Esophagus squamous epithelium (tissue), 4 donors: ENCODE measurements around the gene OSBPL8.

Source experiments
- CTCF ChIP-seq, 6 experiments: fragments of 450-650 bp in 4 of 6; fragments of 200-600 bp in 2 of 6; sonication (generic) in 2 of 6; IDR thresholded peaks; one replicate each; pipeline ENCODE4 v1.5.1; 2016 to 2019; ENCODE audit warnings: antibody characterized with exemption in 6 of 6, mild to moderate bottlenecking in 4 of 6, moderate library complexity in 4 of 6
- POLR2A ChIP-seq, 4 donors: fragments of 450-650 bp; IDR thresholded peaks; one replicate each; pipeline ENCODE4 v1.6.1; 2017; ENCODE audit warnings: antibody characterized with exemption in 4 of 4, mild to moderate bottlenecking in 4 of 4, moderate library complexity in 3 of 4

- TF ChIP-seq CTCF (IDR thresholded peaks at IDR 0.05) (no peak), POLR2A (IDR thresholded peaks at IDR 0.05) (no peak)
Observed at GRCh38 chr12:76503957-76504356, 55.6 kb downstream of the OSBPL8 start.
